SK-N-MC (cell line): ENCODE results near the gene GULP1.

Experiments
- EZH2 ChIP-seq: fragments of 200-600 bp; sonication (generic); IDR thresholded peaks from one replicate; pipeline ENCODE4 v1.6.1; 2017; ENCODE audit warnings: antibody characterized with exemption
- POLR2AphosphoS5 ChIP-seq: IDR thresholded peaks from 2 replicates; pipeline ENCODE4 v1.6.1; 2012; ENCODE audit warnings: mild to moderate bottlenecking, low read depth, low read length, borderline replicate concordance

GRCh38 chr2:188381614-188382013 lies 89.9 kb downstream of the GULP1 start:
- no peak for TF ChIP-seq POLR2AphosphoS5
- no peak for TF ChIP-seq EZH2
